ENCODE data around the gene TMSB15C. TPM values are rescaled to one million over a fixed set of nuclear protein-coding genes. Genes with fewer than 3 reads are reported as not detected.

TMSB15C gene
- total and polyA plus RNA-seq, 4 donors: 0.26 to 12.3 (median 0.73) TPM

DNA sequence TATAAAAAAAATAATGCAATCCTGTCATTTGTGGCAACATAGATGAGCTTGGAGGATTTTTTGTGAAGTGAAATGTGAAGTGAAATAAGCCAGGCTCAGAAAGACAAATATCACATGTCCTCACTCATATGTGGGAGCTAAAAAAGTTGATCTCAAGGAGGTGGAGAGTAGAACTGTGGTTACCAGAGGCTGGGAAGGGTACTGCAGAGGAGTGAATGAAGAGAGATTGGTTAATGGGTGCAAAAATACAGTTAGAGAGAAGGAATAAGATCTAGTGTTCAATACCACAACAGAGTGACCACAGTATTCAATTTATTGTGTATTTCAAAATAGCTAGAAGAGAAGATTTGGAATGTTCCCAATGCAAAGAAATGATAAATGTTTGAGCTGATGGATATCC is 22.9 kb upstream of the TMSB15C start:
- Histone ChIP-seq H3K27ac (ENCODE audit: low read depth in 1 of 2, low read length in 1 of 2) (no peak overlapping the region), H3K9ac (ENCODE audit: insufficient read depth in 1 of 2, low read length in 2 of 2) (no peak overlapping the region), H3K4me1 (ENCODE audit: control insufficient read depth in 5 of 5, insufficient read depth in 5 of 5, low read length in 5 of 5) (no peaks in the 10 kb centered on the region), H3K36me3 (ENCODE audit: control insufficient read depth in 4 of 4, insufficient read depth in 4 of 4, low read length in 4 of 4) (no peaks in the 10 kb centered on the region), H3K4me3 (no peak overlapping the region), H3K27me3 (ENCODE audit: control insufficient read depth in 3 of 3, insufficient read depth in 3 of 3, low read length in 2 of 3) (peaks cover 0 to 50% (median 12%) of the 10 kb centered on the region in 3 donors), H3K9me3 (ENCODE audit: control insufficient read depth in 4 of 4, insufficient read depth in 3 of 4, low read length in 3 of 4) (peaks cover 0 to 2% (median 0%) of the 10 kb centered on the region in 4 donors)
- TF ChIP-seq, protein P1, sequence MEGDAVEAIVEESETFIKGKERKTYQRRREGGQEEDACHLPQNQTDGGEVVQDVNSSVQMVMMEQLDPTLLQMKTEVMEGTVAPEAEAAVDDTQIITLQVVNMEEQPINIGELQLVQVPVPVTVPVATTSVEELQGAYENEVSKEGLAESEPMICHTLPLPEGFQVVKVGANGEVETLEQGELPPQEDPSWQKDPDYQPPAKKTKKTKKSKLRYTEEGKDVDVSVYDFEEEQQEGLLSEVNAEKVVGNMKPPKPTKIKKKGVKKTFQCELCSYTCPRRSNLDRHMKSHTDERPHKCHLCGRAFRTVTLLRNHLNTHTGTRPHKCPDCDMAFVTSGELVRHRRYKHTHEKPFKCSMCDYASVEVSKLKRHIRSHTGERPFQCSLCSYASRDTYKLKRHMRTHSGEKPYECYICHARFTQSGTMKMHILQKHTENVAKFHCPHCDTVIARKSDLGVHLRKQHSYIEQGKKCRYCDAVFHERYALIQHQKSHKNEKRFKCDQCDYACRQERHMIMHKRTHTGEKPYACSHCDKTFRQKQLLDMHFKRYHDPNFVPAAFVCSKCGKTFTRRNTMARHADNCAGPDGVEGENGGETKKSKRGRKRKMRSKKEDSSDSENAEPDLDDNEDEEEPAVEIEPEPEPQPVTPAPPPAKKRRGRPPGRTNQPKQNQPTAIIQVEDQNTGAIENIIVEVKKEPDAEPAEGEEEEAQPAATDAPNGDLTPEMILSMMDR (IDR thresholded peaks at IDR 0.05; ENCODE audit: control extremely low read depth, extremely low read depth): no peak
- no peak for DNase-seq
- no peak for ATAC-seq (ENCODE audit: insufficient read depth, low FRiP score)

DNA sequence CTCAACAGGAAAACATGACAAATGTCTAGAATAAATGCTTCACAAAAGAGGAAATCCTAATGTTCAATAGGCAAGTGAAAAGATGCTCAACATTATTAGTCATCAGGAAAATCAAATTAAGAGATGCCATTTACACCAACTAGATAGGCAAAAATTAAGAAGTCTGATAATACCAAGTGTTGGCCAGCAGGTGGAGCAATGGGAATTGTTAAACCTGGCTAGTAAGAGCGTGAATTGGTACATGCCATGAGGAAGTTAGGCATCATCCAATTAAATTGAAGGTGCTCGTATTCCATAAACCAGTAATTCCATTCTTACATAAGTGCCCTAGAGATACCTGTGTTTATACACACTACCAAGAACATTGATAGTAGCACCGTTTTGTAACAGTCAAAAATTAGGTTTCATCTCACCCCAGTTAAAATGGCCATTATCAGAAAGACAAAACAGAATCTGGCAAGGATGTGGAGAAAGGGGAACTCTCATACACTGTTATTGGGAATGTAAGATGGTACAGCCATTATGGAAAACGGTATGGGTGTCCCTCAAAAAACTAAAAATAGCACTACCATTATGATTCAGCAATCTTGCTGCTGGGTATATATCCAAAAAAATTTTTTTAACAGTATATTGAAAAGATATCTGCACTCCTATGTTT is 22.2 kb upstream of the TMSB15C start:
- DNase-seq: peak; percentile 48 to 78 (median 62)
- no peak overlapping the region for H3K27ac ChIP-seq (ENCODE audit: low read depth in 1 of 2, low read length in 1 of 2)
- H3K4me3 ChIP-seq: no peak overlapping the region
- TF ChIP-seq, protein P1 (IDR thresholded peaks at IDR 0.05; ENCODE audit: control extremely low read depth, extremely low read depth): peak; percentile 56
- no peak overlapping the region for H3K9ac ChIP-seq (ENCODE audit: insufficient read depth in 1 of 2, low read length in 2 of 2)
- peak; percentile 87 for ATAC-seq (ENCODE audit: insufficient read depth, low FRiP score)
- no peaks in the 10 kb centered on the region for H3K36me3 ChIP-seq (ENCODE audit: control insufficient read depth in 4 of 4, insufficient read depth in 4 of 4, low read length in 4 of 4)
- no peaks in the 10 kb centered on the region for H3K4me1 ChIP-seq (ENCODE audit: control insufficient read depth in 5 of 5, insufficient read depth in 5 of 5, low read length in 5 of 5)
- peaks cover 0 to 2% (median 0%) of the 10 kb centered on the region in 4 donors for H3K9me3 ChIP-seq (ENCODE audit: control insufficient read depth in 4 of 4, insufficient read depth in 3 of 4, low read length in 3 of 4)
- H3K27me3 ChIP-seq (ENCODE audit: control insufficient read depth in 3 of 3, insufficient read depth in 3 of 3, low read length in 2 of 3): peaks cover 0 to 54% (median 16%) of the 10 kb centered on the region in 3 donors
- WGBS, 2 donors: 0 to 2% methylated on average over 4 of the region's 4 CpGs

DNA sequence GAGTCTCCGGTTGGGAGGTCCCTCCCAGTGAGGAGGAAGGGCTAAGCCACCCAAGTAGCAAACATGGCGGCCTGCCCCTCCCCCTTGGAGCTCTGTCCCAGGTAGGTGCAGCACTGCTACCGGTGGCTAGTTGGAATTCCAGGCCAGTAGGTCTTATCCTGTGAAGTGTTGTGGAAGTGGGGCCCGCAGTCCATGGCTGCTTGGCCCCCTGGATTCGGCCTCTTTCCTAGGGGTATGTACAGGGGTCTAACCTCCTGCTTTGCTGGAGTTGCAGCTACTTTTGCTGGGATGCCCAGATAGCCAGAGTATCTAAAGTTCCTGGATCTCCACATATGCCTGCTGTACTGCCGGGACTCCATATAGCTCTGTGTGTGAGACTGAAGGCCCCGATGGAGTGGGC is 9.9 kb upstream of the TMSB15C start:
- Histone ChIP-seq H3K27me3 (ENCODE audit: control insufficient read depth in 3 of 3, insufficient read depth in 3 of 3, low read length in 2 of 3) (peaks cover 4 to 36% (median 20%) of the 10 kb centered on the region in 3 donors), H3K4me1 (ENCODE audit: control insufficient read depth in 5 of 5, insufficient read depth in 5 of 5, low read length in 5 of 5) (no peaks in the 10 kb centered on the region), H3K27ac (ENCODE audit: low read depth in 1 of 2, low read length in 1 of 2) (no peak overlapping the region), H3K4me3 (no peak overlapping the region), H3K9me3 (ENCODE audit: control insufficient read depth in 4 of 4, insufficient read depth in 3 of 4, low read length in 3 of 4) (peaks cover 0 to 7% (median under 1%) of the 10 kb centered on the region in 4 donors), H3K36me3 (ENCODE audit: control insufficient read depth in 4 of 4, insufficient read depth in 4 of 4, low read length in 4 of 4) (no peaks in the 10 kb centered on the region), H3K9ac (ENCODE audit: insufficient read depth in 1 of 2, low read length in 2 of 2) (no peak overlapping the region)
- DNase-seq (no peak), ATAC-seq (ENCODE audit: insufficient read depth, low FRiP score) (no peak)
- WGBS, 2 donors: 79 to 96% methylated on average over 5 to 7 of the region's 7 CpGs
- TF ChIP-seq, protein P1 (IDR thresholded peaks at IDR 0.05; ENCODE audit: control extremely low read depth, extremely low read depth): no peak

All from lung (tissue), 12 donors.